ENCODE results near the gene PPARA. TPM values are rescaled to one million over a fixed set of nuclear protein-coding genes. Genes with fewer than 3 reads are reported as not detected.
A peak's percentile ranks its signal among the peaks of the same experiment; 100 is the strongest.

The PPARA gene
- total RNA-seq, 2 donors from 2014 or later: 48.4 to 67.1 TPM

GRCh38 chr22:46201059-46201757 is 50.9 kb downstream of the PPARA start:
- Histone ChIP-seq H3K27ac (peak overlapping the region; percentile 39 to 40), H3K36me3 (peaks cover 29% of the 10 kb centered on the region), H3K4me3 (no peak overlapping the region), H3K9me3 (no peaks in the 10 kb centered on the region), H3K27me3 (no peaks in the 10 kb centered on the region), H3K4me1 (peaks cover 0 to 16% of the 10 kb centered on the region in 2 donors)
- no peak for DNase-seq (ENCODE audit: low spot score)
- no peak for TF ChIP-seq CTCF (IDR thresholded peaks at IDR 0.05)

GRCh38 chr22:46202897-46203600 is 52.7 kb downstream of the PPARA start:
- Histone ChIP-seq H3K36me3 (peaks cover 29% of the 10 kb centered on the region), H3K27ac (no peak overlapping the region), H3K27me3 (no peaks in the 10 kb centered on the region), H3K4me1 (peaks cover 0 to 11% of the 10 kb centered on the region in 2 donors), H3K9me3 (peaks cover 0 to 3% of the 10 kb centered on the region in 2 donors), H3K4me3 (no peak overlapping the region)
- TF ChIP-seq CTCF (IDR thresholded peaks at IDR 0.05): no peak
- DNase-seq (ENCODE audit: low spot score): no peak

GRCh38 chr22:46203601-46203980 is 53.3 kb downstream of the PPARA start:
- H3K27me3 ChIP-seq: no peaks in the 10 kb centered on the region
- H3K4me3 ChIP-seq: no peak overlapping the region
- H3K36me3 ChIP-seq: peaks cover 24% of the 10 kb centered on the region
- H3K4me1 ChIP-seq: peaks cover 0 to 11% of the 10 kb centered on the region in 2 donors
- no peak for TF ChIP-seq CTCF (IDR thresholded peaks at IDR 0.05)
- DNase-seq (ENCODE audit: low spot score): no peak
- H3K9me3 ChIP-seq: peaks cover 0 to 7% of the 10 kb centered on the region in 2 donors
- no peak overlapping the region for H3K27ac ChIP-seq

- no peak for TF ChIP-seq CTCF (IDR thresholded peaks at IDR 0.05)
- no peaks in the 10 kb centered on the region for H3K4me1 ChIP-seq
- H3K27ac ChIP-seq: no peak overlapping the region
- no peaks in the 10 kb centered on the region for H3K27me3 ChIP-seq
- no peak overlapping the region for H3K4me3 ChIP-seq
- H3K9me3 ChIP-seq: peaks cover 0 to 20% of the 10 kb centered on the region in 2 donors
- H3K36me3 ChIP-seq: peaks cover 21% of the 10 kb centered on the region
- no peak for DNase-seq (ENCODE audit: low spot score)
Observed at GRCh38 chr22:46209262-46209661, 58.9 kb downstream of the PPARA start.

GRCh38 chr22:46212195-46212594 is 61.9 kb downstream of the PPARA start:
- peaks cover 38% of the 10 kb centered on the region for H3K36me3 ChIP-seq

More at GRCh38 chr22:46212195-46212594, 61.9 kb downstream of the PPARA start:
- Histone ChIP-seq H3K9me3 (peaks cover 0 to 20% of the 10 kb centered on the region in 2 donors), H3K27me3 (no peaks in the 10 kb centered on the region), H3K4me1 (no peaks in the 10 kb centered on the region), H3K4me3 (no peak overlapping the region), H3K27ac (no peak overlapping the region)
- DNase-seq (ENCODE audit: low spot score): no peak
- no peak for TF ChIP-seq CTCF (IDR thresholded peaks at IDR 0.05)
